OCI-LY3 (cell line): Measurements from ENCODE around the gene MIEF1.
A peak's percentile ranks its signal among the peaks of the same experiment; 100 is the strongest.

Source experiments
- H2AFZ ChIP-seq: fragments of 200-600, 300-600 bp; shearing (Covaris generic); 2 replicates; pipeline ENCODE4 v1.6.0; 2014; ENCODE audit warnings: antibody characterized with exemption, low read depth, low read length
- H3K27ac ChIP-seq: fragments of 200-600, 300-600 bp; sonication (generic); 2 replicates; pipeline ENCODE4 v1.5.1; 2014; ENCODE audit warnings: mild to moderate bottlenecking, low read length, moderate library complexity, mixed read lengths
- H3K27me3 ChIP-seq: fragments of 200-600, 300-600 bp; sonication (generic); 2 replicates; pipeline ENCODE4 v1.6.1; 2014; ENCODE audit warnings: low read depth, low read length, mixed read lengths
- H3K36me3 ChIP-seq: fragments of 200-600, 300-600 bp; sonication (generic); replicated peaks from 2 replicates; pipeline ENCODE3; 2014; ENCODE audit warnings: low read depth, low read length, mixed read lengths
- H3K4me1 ChIP-seq: fragments of 300-600, 200-600 bp; sonication (generic); 2 replicates; pipeline ENCODE4 v1.6.1; 2014; ENCODE audit warnings: low read length, mixed read lengths
- H3K4me2 ChIP-seq: fragments of 200-600, 300-600 bp; sonication (generic); 2 replicates; pipeline ENCODE4 v1.6.1; 2014; ENCODE audit warnings: low read length, mixed read lengths
- H3K4me3 ChIP-seq: fragments of 300-600, 200-600 bp; sonication (generic); 2 replicates; pipeline ENCODE4 v1.5.1; 2014; ENCODE audit warnings: antibody characterized with exemption, mild to moderate bottlenecking, low read length, moderate library complexity
- H3K79me2 ChIP-seq: fragments of 300-600, 200-600 bp; shearing (Covaris generic); 2 replicates; pipeline ENCODE4 v1.6.1; 2014; ENCODE audit warnings: mild to moderate bottlenecking, low read length, mixed read lengths
- H3K9ac ChIP-seq: fragments of 300-600, 200-600 bp; shearing (Covaris generic); 2 replicates; pipeline ENCODE4 v1.6.0; 2014; ENCODE audit warnings: mild to moderate bottlenecking, low read length, moderate library complexity
- H3K9me3 ChIP-seq: fragments of 200-600, 300-600 bp; shearing (Covaris generic); 2 replicates; pipeline ENCODE4 v1.6.1; 2014; ENCODE audit warnings: low read length, mixed read lengths; ENCODE audit not compliant: insufficient read depth
- H4K20me1 ChIP-seq: fragments of 200-600, 300-600 bp; sonication (generic); 2 replicates; pipeline ENCODE4 v1.6.1; 2016; ENCODE audit warnings: low read length, mixed read lengths; ENCODE audit not compliant: insufficient read depth
- EZH2phosphoT487 ChIP-seq: fragments of 200-600 bp; shearing (Covaris generic); IDR thresholded peaks from 2 replicates; pipeline ENCODE4 v1.6.1; 2018; ENCODE audit warnings: antibody characterized with exemption, mixed run types, low read depth
- TF ChIP-seq, protein P1 (sequence below): fragments of 200-600, 300-600 bp; sonication (generic); IDR thresholded peaks from 2 replicates; pipeline ENCODE4 v1.5.1; 2014; ENCODE audit warnings: antibody characterized with exemption, low read length, low read depth

MIEF1 gene

DNA sequence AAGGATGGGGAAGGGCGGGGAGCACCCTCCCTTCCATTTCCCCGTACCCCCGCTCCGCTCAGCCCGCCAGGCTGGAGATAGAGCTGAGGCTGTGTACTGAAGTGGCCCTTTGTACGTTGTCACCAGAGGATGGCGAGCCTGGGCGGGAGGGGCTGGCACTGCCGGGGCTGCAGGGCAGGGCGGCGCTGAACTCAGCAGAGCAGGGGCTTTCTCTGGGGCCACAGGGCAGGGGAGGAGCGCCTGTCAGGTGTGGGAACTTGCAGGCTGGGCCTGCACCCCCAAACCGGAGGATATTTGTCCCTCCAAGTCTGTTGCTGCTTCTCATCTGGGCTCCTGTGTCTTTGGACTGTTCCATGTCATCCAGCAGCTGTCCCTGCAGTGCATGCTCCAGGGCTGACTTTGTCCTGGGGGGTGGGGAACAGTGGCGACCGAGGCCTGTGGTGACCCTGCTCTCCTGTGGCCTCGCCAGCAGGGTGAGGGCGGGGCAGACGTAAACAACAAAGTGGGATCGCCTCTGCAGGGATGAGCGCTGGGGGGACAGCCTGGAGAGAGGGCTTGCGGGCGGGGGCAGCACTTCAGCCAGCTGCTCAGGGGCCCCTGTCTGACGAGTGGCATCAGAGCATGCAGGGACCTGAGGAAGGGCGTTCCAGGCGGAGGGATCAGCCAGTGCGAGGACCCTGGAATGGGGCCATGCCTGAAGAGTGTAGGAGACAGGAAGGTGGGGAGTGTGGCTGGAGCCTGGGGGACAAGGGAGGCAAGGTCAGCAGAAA lies 32.2 kb upstream of the MIEF1 start:
- Histone ChIP-seq H3K27ac (peak overlapping the region; percentile 95), H3K36me3 (peaks cover 17% of the 10 kb centered on the region), H2AFZ (no peak overlapping the region), H3K9ac (peak overlapping the region; percentile 89), H3K79me2 (peaks cover 100% of the 10 kb centered on the region), H3K27me3 (no peaks in the 10 kb centered on the region), H3K4me1 (peaks cover 87% of the 10 kb centered on the region), H3K4me3 (peak overlapping the region; percentile 72), H3K9me3 (no peaks in the 10 kb centered on the region), H4K20me1 (peaks cover 51% of the 10 kb centered on the region), H3K4me2 (peak overlapping the region; percentile 94)
- TF ChIP-seq EZH2phosphoT487 = no peak
- TF ChIP-seq, protein P1, sequence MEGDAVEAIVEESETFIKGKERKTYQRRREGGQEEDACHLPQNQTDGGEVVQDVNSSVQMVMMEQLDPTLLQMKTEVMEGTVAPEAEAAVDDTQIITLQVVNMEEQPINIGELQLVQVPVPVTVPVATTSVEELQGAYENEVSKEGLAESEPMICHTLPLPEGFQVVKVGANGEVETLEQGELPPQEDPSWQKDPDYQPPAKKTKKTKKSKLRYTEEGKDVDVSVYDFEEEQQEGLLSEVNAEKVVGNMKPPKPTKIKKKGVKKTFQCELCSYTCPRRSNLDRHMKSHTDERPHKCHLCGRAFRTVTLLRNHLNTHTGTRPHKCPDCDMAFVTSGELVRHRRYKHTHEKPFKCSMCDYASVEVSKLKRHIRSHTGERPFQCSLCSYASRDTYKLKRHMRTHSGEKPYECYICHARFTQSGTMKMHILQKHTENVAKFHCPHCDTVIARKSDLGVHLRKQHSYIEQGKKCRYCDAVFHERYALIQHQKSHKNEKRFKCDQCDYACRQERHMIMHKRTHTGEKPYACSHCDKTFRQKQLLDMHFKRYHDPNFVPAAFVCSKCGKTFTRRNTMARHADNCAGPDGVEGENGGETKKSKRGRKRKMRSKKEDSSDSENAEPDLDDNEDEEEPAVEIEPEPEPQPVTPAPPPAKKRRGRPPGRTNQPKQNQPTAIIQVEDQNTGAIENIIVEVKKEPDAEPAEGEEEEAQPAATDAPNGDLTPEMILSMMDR = no peak

DNA sequence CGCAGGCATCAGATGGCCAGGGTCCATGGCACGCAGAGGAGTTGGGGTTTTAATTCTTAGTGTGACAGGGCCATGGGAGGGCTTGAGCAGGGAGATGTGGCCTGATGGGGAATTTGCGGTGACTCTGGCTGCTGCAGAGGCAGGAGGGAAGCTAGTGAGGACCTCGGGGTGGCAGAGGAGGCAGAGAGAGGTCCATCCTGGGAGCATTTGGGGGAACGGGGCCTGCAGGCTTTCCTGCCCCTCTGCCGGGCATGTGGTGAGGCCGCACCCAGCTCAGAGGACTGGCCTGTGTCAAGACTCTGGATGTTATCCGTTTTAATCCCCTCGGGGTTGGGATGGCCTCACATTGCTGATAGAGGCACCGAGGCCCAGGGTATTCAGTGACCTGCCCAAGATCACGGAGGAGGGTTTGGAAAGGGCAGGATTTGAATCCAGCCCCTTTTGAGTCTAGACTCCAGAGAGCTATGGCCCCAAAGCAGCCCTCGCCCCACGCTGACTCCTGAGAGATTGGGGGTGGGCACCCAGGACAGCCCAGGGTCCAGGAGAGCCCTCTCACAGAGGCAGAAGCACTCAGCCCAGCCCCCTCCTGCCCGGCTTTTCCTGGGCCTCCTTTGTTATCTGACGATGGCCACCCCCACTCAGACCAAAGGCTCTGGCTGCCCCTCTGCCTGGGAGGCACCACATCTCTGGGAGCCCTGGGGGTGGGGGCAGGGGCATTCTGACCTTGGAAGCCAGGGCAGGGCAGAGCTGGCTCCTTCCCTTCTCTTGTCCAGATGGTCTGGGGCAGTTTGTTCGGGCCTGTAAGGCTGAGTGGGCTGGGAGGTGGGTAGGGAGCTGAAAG lies 31.4 kb upstream of the MIEF1 start:
- Histone ChIP-seq H4K20me1 (peaks cover 59% of the 10 kb centered on the region), H3K27me3 (no peaks in the 10 kb centered on the region), H3K27ac (peak overlapping the region; percentile 95), H3K9me3 (no peaks in the 10 kb centered on the region), H3K4me1 (peaks cover 79% of the 10 kb centered on the region), H3K4me3 (peak overlapping the region; percentile 72), H3K9ac (peak overlapping the region; percentile 89), H3K36me3 (peaks cover 12% of the 10 kb centered on the region), H2AFZ (no peak overlapping the region), H3K79me2 (peaks cover 100% of the 10 kb centered on the region), H3K4me2 (peak overlapping the region; percentile 94)
- no peak for TF ChIP-seq EZH2phosphoT487
- TF ChIP-seq, protein P1 = no peak

DNA sequence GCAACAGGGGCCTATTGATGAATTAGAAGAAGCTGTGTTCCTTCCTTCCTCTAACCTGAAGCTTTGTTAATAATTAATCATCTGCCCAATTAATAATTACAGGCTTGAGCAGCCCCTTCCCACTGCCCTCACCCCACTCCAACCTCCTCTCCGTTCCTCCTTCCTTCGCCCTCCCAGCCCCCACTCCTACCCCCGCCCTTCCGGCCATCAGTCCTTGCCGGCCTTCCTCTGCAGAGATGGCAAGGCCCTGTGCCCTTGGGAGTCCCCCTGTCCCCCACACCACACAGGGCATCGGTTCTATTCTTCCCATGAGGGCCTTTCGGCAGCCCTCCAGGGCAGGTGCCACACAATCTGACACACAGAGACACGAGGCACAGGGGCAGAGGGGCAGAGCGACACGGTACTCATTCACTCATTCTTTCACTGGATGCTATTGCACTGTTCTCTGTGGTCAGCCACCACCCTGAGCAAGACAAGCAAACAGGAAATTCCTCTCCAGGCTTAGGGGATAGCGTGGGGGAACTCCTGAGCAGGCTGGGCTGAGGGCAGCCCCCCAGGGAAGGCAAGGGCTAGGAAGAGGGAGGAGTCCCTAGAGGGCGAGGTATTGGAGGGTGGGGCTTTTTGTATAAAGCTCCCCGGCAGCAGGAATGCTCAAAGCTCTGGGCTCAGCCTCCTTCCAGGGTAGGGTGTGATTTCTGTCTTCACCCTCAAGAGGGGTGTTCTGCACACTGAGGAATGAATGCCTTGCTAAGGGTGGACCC lies 30.5 kb upstream of the MIEF1 start:
- Histone ChIP-seq H3K9ac (peak overlapping the region; percentile 89), H3K27ac (peak overlapping the region; percentile 95), H3K4me1 (peaks cover 70% of the 10 kb centered on the region), H4K20me1 (peaks cover 66% of the 10 kb centered on the region), H3K27me3 (no peaks in the 10 kb centered on the region), H3K79me2 (peaks cover 100% of the 10 kb centered on the region), H3K36me3 (peaks cover 14% of the 10 kb centered on the region), H2AFZ (no peak overlapping the region), H3K4me2 (peak overlapping the region; percentile 94), H3K4me3 (peak overlapping the region; percentile 72), H3K9me3 (no peaks in the 10 kb centered on the region)
- no peak for TF ChIP-seq EZH2phosphoT487
- TF ChIP-seq, protein P1 = no peak; the same call in 1 of the 2 replicates
